Nephron (organoid): ENCODE measurements around the gene NTRK2.

Experiments
- H3K27ac Mint-ChIP-seq, 3 experiments: 2 replicates each; pipeline ENCODE4 v1.8.0; 2020; ENCODE audit warnings: mixed read lengths in 3 of 3, mild to moderate bottlenecking in 2 of 3, moderate library complexity in 1 of 3
- H3K27me3 Mint-ChIP-seq: 2 replicates; pipeline ENCODE4 v1.8.0; 2021; ENCODE audit warnings: low read depth, mild to moderate bottlenecking, moderate library complexity, mixed read lengths
- H3K36me3 Mint-ChIP-seq: 2 replicates; pipeline ENCODE4 v1.8.0; 2020; ENCODE audit warnings: low read depth, mixed read lengths
- H3K4me1 Mint-ChIP-seq: 2 replicates; pipeline ENCODE4 v1.8.0; 2020; ENCODE audit warnings: mixed read lengths
- H3K4me3 Mint-ChIP-seq, 3 experiments: 2 replicates each; pipeline ENCODE4 v1.8.0; 2020; ENCODE audit warnings: mild to moderate bottlenecking in 3 of 3, mixed read lengths in 3 of 3, moderate library complexity in 2 of 3
- H3K9me3 Mint-ChIP-seq: 2 replicates; pipeline ENCODE4 v1.8.0; 2020; ENCODE audit warnings: mixed read lengths
- CTCF ChIP-seq, 3 experiments: fragments of 200-600 bp; sonication (generic); IDR thresholded peaks; one replicate each; pipeline ENCODE4 v1.5.0; 2021; ENCODE audit warnings: antibody characterized with exemption in 3 of 3; ENCODE audit not compliant: unreplicated experiment in 3 of 3

Gene NTRK2

DNA sequence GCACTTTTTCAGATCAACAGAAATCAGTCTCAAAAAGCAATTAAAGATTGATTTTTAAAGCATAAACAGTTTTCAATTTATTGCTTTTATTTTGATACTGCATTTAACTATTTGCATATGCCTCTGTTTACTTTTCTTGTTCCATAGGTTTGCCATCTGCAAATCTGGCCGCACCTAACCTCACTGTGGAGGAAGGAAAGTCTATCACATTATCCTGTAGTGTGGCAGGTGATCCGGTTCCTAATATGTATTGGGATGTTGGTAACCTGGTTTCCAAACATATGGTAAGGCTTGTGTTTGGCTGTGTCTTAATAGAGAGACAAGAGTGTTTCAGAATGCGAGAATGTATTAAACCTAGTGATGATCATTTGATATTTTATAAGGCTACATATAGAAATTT, 53.9 kb downstream of the NTRK2 start:
- Mint-ChIP-seq H3K27ac (no peak overlapping the region), H3K27me3 (peaks cover 3% of the 10 kb centered on the region), H3K4me1 (peaks cover 9% of the 10 kb centered on the region), H3K4me3 (no peak overlapping the region), H3K9me3 (no peaks in the 10 kb centered on the region), H3K36me3 (peaks cover 20% of the 10 kb centered on the region)
- no peak for TF ChIP-seq CTCF (IDR thresholded peaks at IDR 0.05; ENCODE audit: unreplicated experiment in 3 of 3)

DNA sequence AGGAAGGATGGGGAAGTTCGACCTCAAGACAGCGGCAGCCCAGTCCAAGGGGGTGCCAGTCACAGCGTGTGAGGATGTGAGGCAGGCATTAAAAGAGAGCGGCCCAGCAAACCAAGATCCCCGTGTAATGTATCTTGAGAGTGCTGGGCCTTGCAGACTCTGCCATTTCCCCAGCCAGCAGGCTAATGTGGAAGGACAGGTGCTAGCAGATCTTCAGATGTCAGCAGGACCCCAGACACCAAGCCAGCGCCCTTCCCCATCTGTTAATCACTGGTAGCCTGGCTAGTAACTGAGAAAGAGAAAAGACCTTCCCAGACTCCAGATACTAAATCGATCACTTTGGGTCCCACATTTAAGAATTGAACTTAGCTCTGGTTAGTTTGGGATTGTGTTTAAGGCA, 62.2 kb downstream of the NTRK2 start:
- peaks cover 35% of the 10 kb centered on the region for H3K4me1 Mint-ChIP-seq
- TF ChIP-seq CTCF (IDR thresholded peaks at IDR 0.05; ENCODE audit: unreplicated experiment in 3 of 3), result no peak
- H3K4me3 Mint-ChIP-seq, result no peak overlapping the region
- no peaks in the 10 kb centered on the region for H3K9me3 Mint-ChIP-seq
- peaks cover 9% of the 10 kb centered on the region for H3K27me3 Mint-ChIP-seq
- H3K36me3 Mint-ChIP-seq, result peaks cover 26% of the 10 kb centered on the region
- H3K27ac Mint-ChIP-seq, result peak overlapping the region in 1 of 3 experiments; percentile 43

DNA sequence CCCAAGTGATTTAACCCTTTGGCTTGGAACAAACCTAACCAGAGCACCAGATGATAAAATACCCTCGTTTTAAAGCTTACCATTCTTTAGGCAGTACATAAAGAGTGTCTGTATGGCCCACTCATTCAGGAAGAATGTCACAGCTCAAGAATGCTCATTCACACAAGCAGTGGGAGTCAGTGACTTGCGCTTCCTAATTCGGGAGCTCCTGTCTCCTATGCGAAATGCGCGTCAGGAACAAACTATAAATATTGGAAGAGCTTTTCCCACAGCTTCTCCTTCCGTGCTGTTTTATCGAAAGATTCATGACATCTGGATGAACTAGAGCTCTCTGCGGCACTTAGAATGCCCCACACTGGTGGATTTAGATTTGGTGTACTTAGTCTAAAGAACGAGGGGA, 66.6 kb downstream of the NTRK2 start:
- TF ChIP-seq CTCF (IDR thresholded peaks at IDR 0.05; ENCODE audit: unreplicated experiment in 3 of 3), result no peak
- H3K4me1 Mint-ChIP-seq, result peaks cover 37% of the 10 kb centered on the region
- no peaks in the 10 kb centered on the region for H3K9me3 Mint-ChIP-seq
- H3K27ac Mint-ChIP-seq, result peak overlapping the region in 1 of 3 experiments; percentile 60
- peaks cover 9% of the 10 kb centered on the region for H3K27me3 Mint-ChIP-seq
- H3K4me3 Mint-ChIP-seq, result no peak overlapping the region
- peaks cover 18% of the 10 kb centered on the region for H3K36me3 Mint-ChIP-seq

- no peak for TF ChIP-seq CTCF (IDR thresholded peaks at IDR 0.05; ENCODE audit: unreplicated experiment in 3 of 3)
- Mint-ChIP-seq H3K4me1 (peaks cover 36% of the 10 kb centered on the region), H3K36me3 (peaks cover 16% of the 10 kb centered on the region), H3K4me3 (no peak overlapping the region), H3K27ac (peak overlapping the region in 2 of 3 experiments; percentile 27 to 60), H3K9me3 (no peaks in the 10 kb centered on the region), H3K27me3 (peaks cover 7% of the 10 kb centered on the region)
Measured at GRCh38 chr9:84736536-84736935, 67.0 kb downstream of the NTRK2 start.

DNA sequence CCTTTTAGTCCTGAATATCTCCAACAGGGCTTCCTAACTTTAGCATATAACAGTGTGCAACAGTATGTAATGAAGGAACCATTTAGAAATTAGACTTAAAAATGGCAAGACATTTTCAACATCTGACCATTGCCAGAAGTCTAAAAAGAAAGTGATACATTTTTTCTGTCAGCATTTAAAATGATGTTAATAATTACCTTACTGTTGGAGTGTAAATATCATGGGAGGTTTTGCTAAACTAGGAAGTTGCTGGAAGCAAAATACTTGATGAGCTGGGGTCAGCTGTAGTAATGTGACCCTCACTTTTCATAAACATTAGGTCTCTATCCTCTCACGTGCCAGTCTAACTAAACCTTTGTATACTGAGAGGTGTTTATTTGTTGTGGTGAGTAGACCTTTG, 68.8 kb downstream of the NTRK2 start:
- peaks cover 4% of the 10 kb centered on the region for H3K27me3 Mint-ChIP-seq
- H3K4me3 Mint-ChIP-seq, result no peak overlapping the region
- peaks cover 33% of the 10 kb centered on the region for H3K4me1 Mint-ChIP-seq
- no peak for TF ChIP-seq CTCF (IDR thresholded peaks at IDR 0.05; ENCODE audit: unreplicated experiment in 3 of 3)
- no peaks in the 10 kb centered on the region for H3K9me3 Mint-ChIP-seq
- H3K36me3 Mint-ChIP-seq, result peaks cover 16% of the 10 kb centered on the region
- H3K27ac Mint-ChIP-seq, result peak overlapping the region in 2 of 3 experiments; percentile 3

- Mint-ChIP-seq H3K4me1 (peaks cover 7% of the 10 kb centered on the region), H3K36me3 (peaks cover 12% of the 10 kb centered on the region), H3K27me3 (no peaks in the 10 kb centered on the region), H3K9me3 (no peaks in the 10 kb centered on the region), H3K4me3 (no peak overlapping the region), H3K27ac (no peak overlapping the region)
- no peak for TF ChIP-seq CTCF (IDR thresholded peaks at IDR 0.05; ENCODE audit: unreplicated experiment in 3 of 3)
Measured at GRCh38 chr9:84742261-84742660, 72.7 kb downstream of the NTRK2 start.
